HEK293 (cell line): ENCODE measurements around the gene KPNA6.

Experiments used
- GLI2 ChIP-seq: fragments of 450-650 bp; formaldehyde crosslinking; IDR thresholded peaks from 2 replicates; pipeline ENCODE4; 2017; ENCODE audit warnings: missing biosample characterization, missing genetic modification characterization, low read depth, borderline replicate concordance
- IKZF3 ChIP-seq: fragments of 450-650 bp; IDR thresholded peaks from 2 replicates; pipeline ENCODE4 v1.5.0; 2018; ENCODE audit warnings: missing biosample characterization, mild to moderate bottlenecking, missing genetic modification characterization, moderate library complexity
- PRDM10 ChIP-seq: fragments of 450-650 bp; formaldehyde crosslinking; IDR thresholded peaks from 2 replicates; pipeline ENCODE4 v1.5.1; 2016; ENCODE audit warnings: missing biosample characterization, missing genetic modification characterization
- SP7 ChIP-seq: fragments of 450-650 bp; formaldehyde crosslinking; IDR thresholded peaks from 2 replicates; pipeline ENCODE4 v1.5.1; 2016; ENCODE audit warnings: missing biosample characterization, missing genetic modification characterization
- ZEB2 ChIP-seq: fragments of 450-650 bp; formaldehyde crosslinking; IDR thresholded peaks from 2 replicates; pipeline ENCODE4 v1.5.1; 2016; ENCODE audit warnings: missing biosample characterization, missing genetic modification characterization
- ZFP3 ChIP-seq: fragments of 450-650 bp; formaldehyde crosslinking; IDR thresholded peaks from 2 replicates; pipeline ENCODE4 v1.5.1; 2016; ENCODE audit warnings: low read depth, missing biosample characterization, missing genetic modification characterization
- ZNF112 ChIP-seq: fragments of 450-650 bp; formaldehyde crosslinking; IDR thresholded peaks from 2 replicates; pipeline ENCODE4 v1.5.0; 2017; ENCODE audit warnings: missing biosample characterization, missing genetic modification characterization
- ZNF121 ChIP-seq: fragments of 450-650 bp; formaldehyde crosslinking; IDR thresholded peaks from 2 replicates; pipeline ENCODE4 v1.5.1; 2016; ENCODE audit warnings: missing biosample characterization, missing genetic modification characterization
- ZNF341 ChIP-seq: fragments of 450-650 bp; formaldehyde crosslinking; IDR thresholded peaks from 2 replicates; pipeline ENCODE4; 2016; ENCODE audit warnings: low read depth, missing biosample characterization, missing genetic modification characterization
- ZNF366 ChIP-seq: fragments of 450-650 bp; formaldehyde crosslinking; conservative IDR thresholded peaks from 2 replicates; pipeline ENCODE4 v1.5.1; 2016; ENCODE audit warnings: missing biosample characterization, missing genetic modification characterization
- ZNF391 ChIP-seq: fragments of 450-650 bp; formaldehyde crosslinking; IDR thresholded peaks from 2 replicates; pipeline ENCODE4 v1.5.1; 2016; ENCODE audit warnings: low read depth, missing biosample characterization, missing genetic modification characterization, borderline replicate concordance
- ZNF398 ChIP-seq: fragments of 450-650 bp; formaldehyde crosslinking; IDR thresholded peaks from 2 replicates; pipeline ENCODE4 v1.5.1; 2017; ENCODE audit warnings: missing biosample characterization, missing genetic modification characterization
- ZNF488 ChIP-seq: fragments of 450-650 bp; formaldehyde crosslinking; IDR thresholded peaks from 2 replicates; pipeline ENCODE4 v1.5.1; 2016; ENCODE audit warnings: missing biosample characterization, missing genetic modification characterization
- ZNF549 ChIP-seq: fragments of 450-650 bp; IDR thresholded peaks from 2 replicates; pipeline ENCODE4 v1.5.1; 2018; ENCODE audit warnings: missing biosample characterization, missing genetic modification characterization, mild to moderate bottlenecking, inconsistent platforms, moderate library complexity
- ZNF558 ChIP-seq: fragments of 450-650 bp; formaldehyde crosslinking; IDR thresholded peaks from 2 replicates; pipeline ENCODE4 v1.5.1; 2016; ENCODE audit warnings: missing biosample characterization, missing genetic modification characterization
- ZNF560 ChIP-seq: fragments of 450-650 bp; formaldehyde crosslinking; IDR thresholded peaks from 2 replicates; pipeline ENCODE4 v1.5.1; 2017; ENCODE audit warnings: missing biosample characterization, missing genetic modification characterization, borderline replicate concordance
- ZNF580 ChIP-seq: fragments of 450-650 bp; formaldehyde crosslinking; IDR thresholded peaks from 2 replicates; pipeline ENCODE4 v1.5.1; 2016; ENCODE audit warnings: missing biosample characterization, missing genetic modification characterization
- ZNF621 ChIP-seq: fragments of 450-650 bp; formaldehyde crosslinking; IDR thresholded peaks from 2 replicates; pipeline ENCODE4 v1.5.1; 2017; ENCODE audit warnings: missing biosample characterization, missing genetic modification characterization
- ZNF658 ChIP-seq: fragments of 450-650 bp; formaldehyde crosslinking; IDR thresholded peaks from 2 replicates; pipeline ENCODE4; 2016; ENCODE audit warnings: missing biosample characterization, missing genetic modification characterization
- ZNF664 ChIP-seq: fragments of 450-650 bp; formaldehyde crosslinking; IDR thresholded peaks from 2 replicates; pipeline ENCODE4 v1.5.1; 2016; ENCODE audit warnings: missing biosample characterization, missing genetic modification characterization
- ZNF701 ChIP-seq: fragments of 450-650 bp; formaldehyde crosslinking; IDR thresholded peaks from 2 replicates; pipeline ENCODE4 v1.5.1; 2016; ENCODE audit warnings: missing biosample characterization, missing genetic modification characterization
- ZNF785 ChIP-seq: fragments of 450-650 bp; formaldehyde crosslinking; IDR thresholded peaks from 2 replicates; pipeline ENCODE4 v1.5.1; 2016; ENCODE audit warnings: missing biosample characterization, missing genetic modification characterization
- TF ChIP-seq, protein P1 (sequence below): IDR thresholded peaks from 2 replicates; pipeline ENCODE4 v1.6.1; 2011; ENCODE audit warnings: mild to moderate bottlenecking, low read depth, low read length, borderline replicate concordance
- TF ChIP-seq, protein P2 (sequence below): fragments of 450-650 bp; formaldehyde crosslinking; IDR thresholded peaks from 2 replicates; pipeline ENCODE4 v1.5.1; 2016; ENCODE audit warnings: missing biosample characterization, missing genetic modification characterization
- TF ChIP-seq, protein P3 (sequence below): fragments of 450-650 bp; formaldehyde crosslinking; IDR thresholded peaks from 2 replicates; pipeline ENCODE4 v1.5.1; 2016; ENCODE audit warnings: missing biosample characterization, missing genetic modification characterization

KPNA6 gene

DNA sequence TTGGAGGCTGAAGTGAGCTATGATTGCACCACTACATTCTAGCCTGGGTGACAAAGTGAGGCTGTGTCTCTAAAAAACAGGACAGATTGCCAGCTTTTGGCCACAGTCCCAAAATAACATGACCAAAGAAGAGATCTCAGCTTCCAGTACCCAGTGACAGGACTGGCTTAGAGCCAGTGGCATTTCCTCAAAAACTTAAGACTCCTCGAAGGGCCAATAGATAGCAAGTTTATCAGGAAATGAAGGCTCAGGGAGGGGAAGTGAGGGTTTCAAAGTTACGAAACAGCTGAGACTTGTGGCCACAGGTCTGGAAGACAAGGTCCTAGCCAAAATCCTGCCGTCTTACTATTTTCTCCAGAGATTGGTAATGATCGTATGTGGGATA, 41.4 kb upstream of the KPNA6 start (continued):
- peak; percentile 26; the same call in 1 of the 2 replicates for TF ChIP-seq ZNF398
- TF ChIP-seq, protein P1, sequence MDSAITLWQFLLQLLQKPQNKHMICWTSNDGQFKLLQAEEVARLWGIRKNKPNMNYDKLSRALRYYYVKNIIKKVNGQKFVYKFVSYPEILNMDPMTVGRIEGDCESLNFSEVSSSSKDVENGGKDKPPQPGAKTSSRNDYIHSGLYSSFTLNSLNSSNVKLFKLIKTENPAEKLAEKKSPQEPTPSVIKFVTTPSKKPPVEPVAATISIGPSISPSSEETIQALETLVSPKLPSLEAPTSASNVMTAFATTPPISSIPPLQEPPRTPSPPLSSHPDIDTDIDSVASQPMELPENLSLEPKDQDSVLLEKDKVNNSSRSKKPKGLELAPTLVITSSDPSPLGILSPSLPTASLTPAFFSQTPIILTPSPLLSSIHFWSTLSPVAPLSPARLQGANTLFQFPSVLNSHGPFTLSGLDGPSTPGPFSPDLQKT, result no peak
- no peak for TF ChIP-seq ZNF701 (tag by site-specific recombination)
- peak; percentile 59 for TF ChIP-seq ZNF664 (tag by site-specific recombination)
- peak; percentile 49; the same call in 1 of the 2 replicates for TF ChIP-seq ZNF558
- TF ChIP-seq, protein P2, sequence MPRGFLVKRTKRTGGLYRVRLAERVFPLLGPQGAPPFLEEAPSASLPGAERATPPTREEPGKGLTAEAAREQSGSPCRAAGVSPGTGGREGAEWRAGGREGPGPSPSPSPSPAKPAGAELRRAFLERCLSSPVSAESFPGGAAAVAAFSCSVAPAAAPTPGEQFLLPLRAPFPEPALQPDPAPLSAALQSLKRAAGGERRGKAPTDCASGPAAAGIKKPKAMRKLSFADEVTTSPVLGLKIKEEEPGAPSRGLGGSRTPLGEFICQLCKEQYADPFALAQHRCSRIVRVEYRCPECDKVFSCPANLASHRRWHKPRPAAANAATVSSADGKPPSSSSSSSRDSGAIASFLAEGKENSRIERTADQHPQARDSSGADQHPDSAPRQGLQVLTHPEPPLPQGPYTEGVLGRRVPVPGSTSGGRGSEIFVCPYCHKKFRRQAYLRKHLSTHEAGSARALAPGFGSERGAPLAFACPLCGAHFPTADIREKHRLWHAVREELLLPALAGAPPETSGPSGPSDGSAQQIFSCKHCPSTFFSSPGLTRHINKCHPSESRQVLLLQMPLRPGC (tag by site-specific recombination), result no peak
- TF ChIP-seq ZNF560 (tag by site-specific recombination), result no peak
- no peak for TF ChIP-seq ZNF658 (tag by site-specific recombination)
- TF ChIP-seq ZNF112 (tag by site-specific recombination), result no peak
- no peak for TF ChIP-seq ZNF391 (tag by site-specific recombination)
- 0 out of 2 replicates have a peak, but pooled peaks have one; percentile 3 for TF ChIP-seq SP7
- peak; percentile 50; the same call in 1 of the 2 replicates for TF ChIP-seq IKZF3 (tag by site-specific recombination)
- no peak for TF ChIP-seq ZNF549 (tag by site-specific recombination)
- peak; percentile 10; the same call in 1 of the 2 replicates for TF ChIP-seq PRDM10 (tag by site-specific recombination)
- TF ChIP-seq ZEB2 (tag by site-specific recombination), result peak; percentile 61
- TF ChIP-seq ZNF366, result no peak; the same call in 1 of the 2 replicates
- no peak for TF ChIP-seq ZNF580
- TF ChIP-seq ZNF121 (tag by site-specific recombination), result no peak
- no peak for TF ChIP-seq ZNF341
- TF ChIP-seq ZNF488 (tag by site-specific recombination), result no peak
- no peak for TF ChIP-seq GLI2 (tag by site-specific recombination)
- TF ChIP-seq, protein P3, sequence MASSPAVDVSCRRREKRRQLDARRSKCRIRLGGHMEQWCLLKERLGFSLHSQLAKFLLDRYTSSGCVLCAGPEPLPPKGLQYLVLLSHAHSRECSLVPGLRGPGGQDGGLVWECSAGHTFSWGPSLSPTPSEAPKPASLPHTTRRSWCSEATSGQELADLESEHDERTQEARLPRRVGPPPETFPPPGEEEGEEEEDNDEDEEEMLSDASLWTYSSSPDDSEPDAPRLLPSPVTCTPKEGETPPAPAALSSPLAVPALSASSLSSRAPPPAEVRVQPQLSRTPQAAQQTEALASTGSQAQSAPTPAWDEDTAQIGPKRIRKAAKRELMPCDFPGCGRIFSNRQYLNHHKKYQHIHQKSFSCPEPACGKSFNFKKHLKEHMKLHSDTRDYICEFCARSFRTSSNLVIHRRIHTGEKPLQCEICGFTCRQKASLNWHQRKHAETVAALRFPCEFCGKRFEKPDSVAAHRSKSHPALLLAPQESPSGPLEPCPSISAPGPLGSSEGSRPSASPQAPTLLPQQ, result peak; percentile 36; the same call in 1 of the 2 replicates
- TF ChIP-seq ZFP3 (tag by site-specific recombination), result no peak
- TF ChIP-seq ZNF785 (tag by site-specific recombination), result no peak
- TF ChIP-seq ZNF621, result no peak
